Limb (tissue), 2 donors: ENCODE results near the gene YJEFN3.
A peak's percentile ranks its signal among the peaks of the same experiment; 100 is the strongest.

Experiments
- DNase-seq, 2 donors: peaks; one replicate each; pipeline ENCODE4 v3.0.0-alpha.2; 2016; ENCODE audit errors: extremely low spot score in 2 of 2

The YJEFN3 gene

GRCh38 chr19:19550972-19551852 is 22.5 kb downstream of the YJEFN3 start:
- no peak for DNase-seq

GRCh38 chr19:19551853-19552192 is 23.1 kb downstream of the YJEFN3 start:
- DNase-seq, result peak in 1 of 2 donors; percentile 45

- DNase-seq, result peak in 1 of 2 donors; percentile 55
These were observed 24.1 kb downstream of the YJEFN3 start for GRCh38 chr19:19552798-19553197.

GRCh38 chr19:19553670-19554069 is 25.0 kb downstream of the YJEFN3 start:
- no peak for DNase-seq

GRCh38 chr19:19554074-19555023 is 25.6 kb downstream of the YJEFN3 start:
- peak in 1 of 2 donors; percentile 50 for DNase-seq

- no peak for DNase-seq
These were observed 29.3 kb downstream of the YJEFN3 start for GRCh38 chr19:19558055-19558454.

- no peak for DNase-seq
These were observed 29.9 kb downstream of the YJEFN3 start for GRCh38 chr19:19558636-19559035.

GRCh38 chr19:19559931-19560330 is 31.2 kb downstream of the YJEFN3 start:
- no peak for DNase-seq

GRCh38 chr19:19561946-19562664 is 33.4 kb downstream of the YJEFN3 start:
- no peak for DNase-seq

- DNase-seq, result no peak
These were observed 34.1 kb downstream of the YJEFN3 start for GRCh38 chr19:19562665-19563347.

GRCh38 chr19:19563348-19563848 is 34.7 kb downstream of the YJEFN3 start:
- no peak for DNase-seq

- no peak for DNase-seq
These were observed 37.6 kb downstream of the YJEFN3 start for GRCh38 chr19:19566306-19566705.

GRCh38 chr19:19567391-19567790 is 38.7 kb downstream of the YJEFN3 start:
- DNase-seq, result no peak

- no peak for DNase-seq
These were observed 40.4 kb downstream of the YJEFN3 start for GRCh38 chr19:19568802-19569756.

GRCh38 chr19:19570571-19570970 is 41.9 kb downstream of the YJEFN3 start:
- DNase-seq, result no peak

GRCh38 chr19:19571071-19571786 is 42.5 kb downstream of the YJEFN3 start:
- DNase-seq, result no peak

GRCh38 chr19:19575411-19575810 is 46.7 kb downstream of the YJEFN3 start:
- DNase-seq, result no peak

- no peak for DNase-seq
These were observed 49.5 kb downstream of the YJEFN3 start for GRCh38 chr19:19578252-19578651.
